ENCODE data around the gene ME2.
"Not testable (repeated sequence)": the region's sequence is repeated elsewhere in the genome, so short reads cannot be mapped to it uniquely, and the experiment has no call there.

DNA sequence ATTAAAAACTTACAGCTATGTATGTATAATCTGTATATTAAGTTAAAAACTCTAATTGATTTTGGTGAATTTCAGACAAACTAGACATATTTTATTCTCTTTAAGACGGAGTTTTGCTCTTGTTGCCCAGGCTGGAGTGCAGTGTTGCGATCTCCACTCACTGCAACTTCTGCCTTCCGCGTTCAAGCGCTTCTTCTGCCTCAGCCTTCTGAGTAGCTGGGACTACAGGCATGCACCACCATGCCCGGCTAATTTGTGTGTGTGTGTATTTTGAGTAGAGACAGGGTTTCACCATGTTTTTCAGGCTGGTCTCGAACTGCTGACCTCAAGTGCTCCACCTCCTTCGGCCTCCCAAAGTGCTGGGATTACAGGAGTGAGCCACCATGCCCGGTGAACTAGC, 2.0 kb downstream of the ME2 start:
- TF ChIP-seq CTCF, POLR2A (IDR thresholded peaks at IDR 0.05): not testable (repeated sequence)
